SHP77 treated with DMSO at 0.1 percent for 48 hours (cell line): ENCODE data around the gene TMEM88.

Experiments
- DNase-seq: peaks from one replicate; lab custom pipeline; 2025; lab: John Stamatoyannopoulos, UW

TMEM88 gene

DNA sequence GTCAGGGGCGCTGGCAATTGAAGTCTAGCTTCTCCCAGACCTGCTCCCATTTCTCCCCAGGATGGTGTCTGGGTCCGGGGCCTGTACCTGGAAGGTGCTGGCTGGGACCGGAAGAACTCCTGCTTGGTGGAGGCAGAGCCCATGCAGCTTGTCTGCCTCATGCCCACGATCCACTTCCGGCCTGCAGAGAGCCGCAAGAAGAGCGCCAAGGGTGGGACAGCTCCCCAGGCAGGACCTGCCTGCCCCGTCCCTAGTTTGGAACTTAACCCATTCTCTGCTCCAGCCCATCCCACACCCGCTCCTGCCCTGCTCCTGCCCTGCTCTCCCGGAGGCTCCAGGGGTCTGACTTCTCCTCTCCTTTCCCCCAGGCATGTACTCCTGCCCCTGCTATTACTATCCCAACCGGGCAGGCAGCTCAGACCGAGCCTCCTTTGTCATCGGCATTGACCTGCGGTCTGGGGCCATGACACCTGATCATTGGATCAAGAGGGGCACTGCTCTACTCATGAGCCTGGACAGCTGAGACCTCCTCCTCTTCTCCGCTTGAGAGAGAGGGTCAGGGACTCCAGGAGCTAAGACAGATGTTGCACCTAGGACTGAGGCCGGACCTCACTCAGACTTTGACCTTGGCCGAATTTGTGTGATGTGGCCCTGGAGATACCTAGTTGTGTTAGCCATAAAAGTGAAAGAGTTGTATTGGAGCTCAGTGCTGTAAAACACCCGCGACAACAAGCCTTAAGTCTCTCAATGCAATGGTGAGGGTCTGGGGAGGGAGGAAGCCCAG, 21.7 kb upstream of the TMEM88 start:
- DNase-seq: no peak

DNA sequence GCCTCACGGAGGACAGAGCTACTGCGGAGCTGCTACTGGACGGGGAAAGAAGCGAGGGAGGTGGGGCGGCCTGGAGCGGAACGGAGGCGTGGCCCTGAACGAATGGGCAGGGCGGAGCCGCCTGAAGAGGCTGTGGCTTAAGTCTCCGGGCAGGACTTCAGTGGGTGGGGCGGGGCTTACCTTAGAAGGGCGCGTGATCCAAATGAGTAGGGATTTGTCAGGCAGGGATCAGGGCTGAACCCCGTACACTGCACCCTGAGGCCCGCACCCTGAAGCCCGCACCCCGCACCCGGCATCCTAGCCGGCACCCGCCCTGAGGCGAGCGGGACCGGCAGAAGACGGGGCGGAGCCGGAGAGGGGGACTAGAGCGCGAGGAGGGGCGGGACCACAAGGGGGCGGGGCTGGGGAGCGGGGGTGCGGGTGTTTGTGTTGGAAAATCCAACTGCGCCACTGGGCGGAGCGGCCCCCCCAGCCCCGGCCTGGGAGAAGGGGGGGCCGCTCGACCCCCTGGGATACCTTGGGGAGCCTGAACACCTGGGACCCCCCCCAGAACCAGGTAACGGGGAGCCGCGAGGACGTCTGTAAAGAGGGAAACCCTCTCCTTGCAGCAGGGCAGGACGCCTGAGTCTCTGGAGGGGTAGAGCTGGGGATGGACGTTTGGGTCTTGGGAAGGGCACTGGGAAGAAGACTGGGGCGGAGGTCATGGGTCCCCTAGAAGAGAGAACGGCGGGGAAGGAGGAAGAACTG, 20.9 kb upstream of the TMEM88 start, which contains the start of gene KDM6B:
Gene KDM6B, plus strand, starts transcription at position 423 of the 747 bp plus-strand sequence. CDS start 11,338 bp downstream, outside the sequence.
- peak; percentile 77 for DNase-seq

DNA sequence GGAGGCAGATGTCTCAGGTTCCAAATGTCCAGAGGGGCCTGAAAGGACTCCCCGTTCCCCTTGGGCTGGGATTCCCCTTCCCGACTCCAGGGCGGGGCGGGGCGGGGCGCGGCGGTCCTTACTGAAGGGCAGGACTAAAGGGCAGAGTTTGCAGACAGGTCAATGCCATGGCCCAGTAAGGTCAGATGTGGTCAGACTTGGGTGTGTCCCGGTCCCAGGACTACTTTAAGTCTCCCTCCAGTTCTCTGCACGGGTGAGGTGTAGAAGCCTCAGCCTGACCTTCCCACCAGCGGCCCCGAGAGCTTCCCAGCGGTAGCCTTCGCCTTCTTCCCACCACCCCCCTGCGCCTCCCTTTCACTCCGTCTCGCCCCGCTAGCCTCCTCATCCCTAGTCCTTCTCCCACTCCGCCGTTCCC, 20.3 kb upstream of the TMEM88 start:
- no peak for DNase-seq

DNA sequence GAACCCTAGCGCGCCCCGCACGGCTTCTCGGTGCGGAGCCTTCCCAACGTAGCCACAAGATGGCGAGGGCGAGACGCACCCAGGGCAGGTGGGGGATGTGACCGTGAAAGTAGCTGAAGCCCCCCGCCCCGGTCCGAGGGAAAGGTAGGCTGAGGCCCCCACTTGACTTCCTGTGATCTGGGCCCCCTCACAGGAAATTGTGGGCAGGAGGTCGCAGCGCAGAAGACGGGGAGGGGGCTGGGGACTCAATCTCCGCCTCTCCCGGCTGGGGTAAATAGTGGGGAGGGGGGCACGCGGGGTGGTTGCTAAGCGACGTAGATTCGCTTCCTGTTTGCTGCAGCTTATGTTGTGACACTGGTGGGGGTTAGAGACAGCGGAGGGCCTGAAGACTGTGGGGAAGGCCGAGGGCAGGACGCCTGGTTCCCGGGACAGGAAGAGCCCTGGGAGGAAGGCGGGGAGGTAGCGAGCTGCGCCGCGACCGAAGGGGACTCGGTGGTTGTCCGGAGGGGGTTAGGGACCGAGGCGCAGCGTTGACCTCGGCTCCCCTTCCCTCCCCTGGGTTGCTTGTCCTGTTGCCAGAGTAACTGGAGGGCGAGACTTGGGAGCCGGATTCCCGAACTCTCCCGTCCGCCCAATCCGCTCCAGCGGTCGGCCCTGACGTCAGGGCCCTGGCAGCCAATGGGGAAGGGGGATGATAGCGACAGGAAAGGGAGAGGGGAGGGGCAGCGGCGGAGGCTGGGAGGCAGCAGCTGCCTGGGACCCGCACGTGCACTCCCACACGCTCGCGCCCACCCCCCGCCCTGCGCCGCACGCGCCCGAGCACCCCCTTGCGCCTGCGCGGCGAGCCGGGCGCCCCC, 19.7 kb upstream of the TMEM88 start:
- DNase-seq: peak; percentile 94

DNA sequence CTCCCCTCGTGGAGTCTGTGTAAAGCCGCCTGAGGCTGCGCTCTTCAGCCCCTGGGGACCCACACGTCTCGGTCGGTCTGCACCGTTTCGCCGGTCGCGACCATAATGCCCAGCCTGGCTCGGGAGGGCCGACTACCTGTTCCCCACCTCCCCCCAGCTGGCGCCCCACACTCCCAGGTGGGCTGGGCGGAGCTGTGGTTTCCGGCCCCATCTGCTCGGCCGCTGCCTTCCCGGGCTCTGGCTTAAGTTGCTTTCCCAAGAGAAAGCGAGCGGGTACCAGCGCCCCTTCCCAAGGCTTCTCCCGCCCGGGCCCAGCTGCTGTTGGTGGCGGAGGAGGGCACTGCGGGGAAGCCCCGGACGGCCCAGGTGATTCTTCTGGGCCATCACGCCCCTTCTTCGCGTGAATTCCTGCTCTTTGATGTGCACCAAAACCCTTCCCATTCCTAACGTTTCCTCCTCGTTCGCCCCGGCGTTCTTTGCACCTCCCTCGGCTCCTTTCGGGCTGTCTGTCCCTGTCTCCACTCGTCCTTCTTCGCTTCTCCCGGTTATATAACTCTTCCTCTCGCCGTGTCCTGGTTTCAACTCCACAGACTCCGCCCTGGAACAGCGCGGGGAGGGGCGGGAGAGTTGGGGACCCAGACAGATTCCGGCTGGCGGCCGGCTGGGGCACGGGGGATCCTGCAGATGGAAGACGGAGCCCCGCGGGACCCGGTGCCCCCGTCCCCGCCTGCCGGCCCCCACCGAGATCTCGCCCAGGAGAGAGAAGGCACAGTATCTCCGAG, 18.9 kb upstream of the TMEM88 start:
- DNase-seq: no peak

DNA sequence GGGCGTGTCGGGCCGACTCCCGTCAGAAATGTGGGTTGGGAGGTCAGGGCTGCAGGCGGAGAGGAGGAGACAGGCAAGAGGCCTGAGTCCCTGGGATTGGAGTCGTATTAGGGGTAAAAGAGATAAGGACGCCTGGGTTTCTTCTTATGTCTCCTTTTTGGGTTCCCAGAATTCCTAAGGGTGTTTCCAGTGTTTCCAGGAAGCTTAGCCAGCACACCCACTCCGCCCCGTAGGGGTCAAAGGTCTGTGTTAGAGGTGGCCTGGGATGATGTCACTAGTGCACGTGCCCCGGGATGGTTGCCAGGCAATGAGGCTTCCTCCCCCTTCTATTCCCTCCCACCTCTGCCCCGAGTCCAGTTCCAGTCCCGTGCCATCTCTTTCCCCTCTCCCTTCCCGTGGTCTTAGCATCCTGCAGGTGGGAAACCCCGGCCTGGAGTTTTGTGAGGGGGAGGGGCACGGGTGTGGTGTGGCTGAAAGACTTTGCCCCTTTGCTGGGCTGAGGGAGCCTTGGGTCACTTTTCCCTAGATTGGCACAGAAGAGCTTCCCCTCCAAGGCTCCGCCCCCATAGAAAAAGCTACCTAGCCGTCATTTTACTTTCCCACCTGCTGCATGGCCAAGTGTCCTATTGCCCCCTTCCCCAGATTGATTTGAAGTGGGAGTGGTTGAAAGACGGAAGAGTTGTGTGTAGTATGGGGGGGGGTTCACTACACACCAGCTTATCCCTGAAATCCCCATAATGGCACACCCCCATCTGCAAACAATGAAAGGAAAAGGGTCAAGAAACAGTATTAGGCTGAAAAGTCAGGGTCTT, 18.1 kb upstream of the TMEM88 start:
- DNase-seq: peak; percentile 98

DNA sequence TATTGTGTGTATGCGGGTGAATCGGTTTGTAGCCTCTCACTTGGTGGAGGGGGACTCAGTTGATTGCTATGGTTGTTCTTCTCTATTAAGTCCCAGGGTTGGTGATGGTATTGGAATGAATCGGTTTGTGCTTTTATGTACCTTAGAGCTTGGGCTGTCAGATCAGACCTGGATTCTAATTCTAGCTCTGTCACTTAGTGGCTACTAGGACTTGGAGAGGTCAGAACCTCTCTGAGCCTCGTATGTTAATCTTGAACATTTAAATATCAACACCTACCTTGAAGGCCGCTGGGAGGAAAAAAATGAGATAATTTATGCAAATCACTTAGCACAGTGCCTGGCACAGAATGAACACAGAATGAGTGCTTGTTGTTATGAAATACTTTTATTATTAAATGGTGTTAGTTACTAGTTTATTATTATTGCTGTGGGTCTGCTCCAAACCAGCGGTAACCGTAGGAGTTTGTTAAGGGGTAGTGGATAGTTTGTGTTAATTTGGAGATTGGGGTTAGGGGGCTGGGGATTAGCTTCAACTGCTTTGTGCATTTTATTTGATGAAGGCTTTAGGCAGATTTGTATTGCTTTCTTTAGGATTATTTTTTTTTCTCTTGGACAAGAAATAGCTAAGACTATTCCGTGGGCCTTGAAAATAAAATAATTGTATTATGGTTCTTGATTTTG, 17.3 kb upstream of the TMEM88 start:
- peak; percentile 63 for DNase-seq

DNA sequence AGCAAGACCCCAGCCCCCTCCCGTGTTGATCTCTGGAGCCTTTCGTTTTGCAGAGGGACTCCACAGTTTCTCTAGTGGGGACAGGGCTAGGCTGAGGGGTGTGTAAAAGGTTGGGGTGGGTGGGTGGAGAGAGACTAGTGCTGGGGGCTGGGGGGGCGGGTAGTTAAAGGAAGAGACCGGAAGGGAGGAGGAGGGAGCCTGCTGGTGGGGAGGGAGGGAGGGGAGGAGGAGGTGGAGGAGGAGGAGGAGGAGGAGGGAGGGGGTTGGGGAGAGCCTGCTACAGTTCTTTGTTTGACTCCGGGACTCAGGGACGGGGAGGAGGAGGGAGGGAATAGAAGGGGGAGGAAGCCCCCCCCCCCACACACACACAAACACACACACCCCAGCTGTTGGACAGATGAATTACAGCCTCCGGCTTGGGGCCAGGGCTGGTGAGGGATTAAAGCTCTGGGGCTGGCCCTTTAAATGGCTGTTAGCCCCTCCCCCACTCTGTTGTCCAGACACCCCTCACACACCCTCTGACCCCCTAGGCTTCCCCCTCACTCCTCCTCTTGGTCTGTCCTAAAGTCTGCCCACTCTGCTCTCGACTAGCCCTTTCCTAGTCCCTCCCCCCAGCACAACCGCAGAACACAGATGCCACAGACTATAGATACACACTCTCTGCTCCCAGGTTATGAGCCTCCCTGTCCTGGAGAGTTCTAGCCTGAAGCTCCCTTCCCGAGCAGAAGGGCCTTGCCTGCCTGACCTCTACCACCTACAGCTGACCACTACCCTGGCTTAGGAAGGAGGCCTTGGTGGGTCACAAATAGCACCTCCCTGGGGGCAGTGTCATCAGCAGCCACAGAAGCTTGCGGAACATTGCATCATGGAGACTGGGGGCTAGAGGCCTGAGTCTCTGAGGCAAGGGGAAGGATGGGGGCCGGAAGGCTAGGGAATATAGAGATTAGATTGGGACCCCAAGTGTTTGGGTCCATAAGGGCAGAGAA, 16.5 kb upstream of the TMEM88 start:
- DNase-seq: peak; percentile 40

DNA sequence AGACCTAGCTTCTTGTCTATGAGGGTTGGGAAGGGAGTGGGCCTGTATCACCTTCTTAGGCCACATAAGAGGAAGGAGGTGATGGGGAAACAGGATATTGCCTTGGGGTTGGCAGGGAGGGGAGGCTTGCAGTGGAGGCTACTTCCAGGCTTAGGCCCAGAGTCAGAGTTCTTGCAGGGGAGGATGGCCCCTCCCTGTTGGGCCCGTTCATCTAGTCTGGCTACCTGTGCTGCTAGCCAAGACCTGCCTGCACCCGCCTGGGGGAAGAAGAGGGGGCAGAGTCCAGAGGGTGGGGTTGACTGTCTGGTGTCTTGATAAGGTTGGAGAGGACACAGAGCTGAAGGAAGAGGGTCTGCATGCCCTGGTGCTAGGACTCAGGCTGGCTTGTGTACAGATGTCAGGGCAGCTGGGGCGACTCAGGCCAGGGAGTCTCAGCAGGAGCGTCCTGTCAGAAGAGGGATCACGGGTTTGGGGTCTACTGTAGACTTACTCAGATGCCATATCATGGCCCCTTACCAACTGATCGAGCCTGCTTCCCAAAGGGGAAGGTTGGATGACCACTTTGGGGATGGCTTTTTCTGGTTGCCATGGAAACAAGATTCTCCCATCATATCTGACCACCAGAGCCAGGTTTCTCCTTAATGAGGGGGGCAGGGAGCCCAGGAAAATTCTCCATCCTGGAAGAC, 15.5 kb upstream of the TMEM88 start:
- DNase-seq: no peak

DNA sequence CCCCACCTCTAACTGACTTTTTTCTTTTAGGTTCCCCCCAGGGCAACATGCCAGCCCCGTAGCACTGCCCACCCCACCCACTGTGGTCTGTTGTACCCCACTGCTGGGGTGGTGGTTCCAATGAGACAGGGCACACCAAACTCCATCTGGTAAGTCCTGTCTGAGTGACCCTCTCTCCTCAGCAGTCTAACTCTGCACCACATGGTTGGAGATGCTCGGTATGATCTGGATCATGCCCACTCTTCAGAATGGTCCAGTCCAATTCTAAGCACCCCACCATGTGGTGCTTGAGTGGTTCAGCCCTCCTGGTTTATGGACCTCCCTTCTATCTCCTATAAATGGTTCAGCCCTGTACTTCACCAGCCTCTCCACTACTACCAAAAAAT, 15.0 kb upstream of the TMEM88 start:
- DNase-seq: no peak

DNA sequence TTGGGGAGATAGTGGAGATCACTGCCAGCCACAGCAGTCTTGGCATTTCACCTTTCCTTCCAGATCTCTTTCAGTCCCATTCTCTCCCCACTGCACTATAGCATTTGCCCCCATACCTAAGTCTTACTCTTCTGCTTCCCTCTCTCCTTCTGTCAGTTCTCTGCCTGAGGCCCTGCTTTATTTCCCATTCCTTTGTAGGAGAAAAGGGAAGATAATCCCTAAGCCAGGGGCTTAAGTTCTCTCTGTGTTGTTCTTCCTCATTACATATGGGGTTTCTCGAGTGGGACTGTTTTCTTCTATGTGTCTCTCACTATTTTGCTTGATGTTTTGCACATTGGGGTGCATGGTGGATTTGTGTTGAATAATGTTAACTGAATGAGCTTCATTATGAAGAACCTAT, 14.4 kb upstream of the TMEM88 start:
- no peak for DNase-seq

DNA sequence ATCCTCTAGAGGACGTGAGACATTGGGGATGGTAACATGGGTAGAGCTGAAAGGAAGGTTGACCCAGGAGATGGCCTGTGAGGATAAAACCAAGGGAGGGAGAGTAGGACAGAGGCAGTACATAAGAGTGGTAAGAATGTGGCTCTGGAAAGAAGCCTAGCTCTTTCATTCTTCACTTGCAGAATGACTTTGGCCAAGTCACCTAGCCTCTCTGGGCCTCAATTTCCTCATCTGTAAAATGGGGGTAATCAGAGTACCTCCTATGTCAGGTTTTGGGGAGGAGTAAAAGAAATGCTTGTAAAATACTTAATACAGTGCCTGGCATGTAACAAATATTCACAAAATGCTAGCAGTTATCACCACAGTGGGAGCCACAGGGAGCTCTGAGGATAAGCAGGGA, 14.0 kb upstream of the TMEM88 start:
- no peak for DNase-seq

DNA sequence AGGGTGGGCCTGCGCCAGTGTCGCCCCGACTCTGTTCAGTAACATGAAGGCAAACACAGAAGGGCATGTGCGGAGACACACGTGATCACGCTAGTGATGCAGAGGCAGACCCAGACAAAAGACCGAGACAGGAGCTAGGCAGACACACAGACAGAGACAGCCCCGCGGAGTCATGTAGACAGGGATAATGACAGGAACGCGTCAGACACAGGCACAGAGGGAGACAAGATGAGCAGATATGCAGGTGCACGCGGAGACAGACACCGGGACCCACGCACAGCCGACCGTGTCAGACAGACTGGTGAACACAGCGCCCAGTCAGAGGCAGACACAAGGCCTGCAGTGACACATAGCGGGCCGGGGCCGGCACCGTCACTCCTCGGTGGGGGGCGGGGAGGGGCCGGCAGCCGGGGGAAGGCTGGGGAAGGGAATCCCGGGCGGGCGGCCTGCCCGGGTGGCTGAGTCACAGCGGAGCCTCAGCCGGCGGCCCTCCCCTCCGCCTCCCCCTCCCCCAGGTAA, 13.4 kb upstream of the TMEM88 start:
- peak; percentile 65 for DNase-seq

DNA sequence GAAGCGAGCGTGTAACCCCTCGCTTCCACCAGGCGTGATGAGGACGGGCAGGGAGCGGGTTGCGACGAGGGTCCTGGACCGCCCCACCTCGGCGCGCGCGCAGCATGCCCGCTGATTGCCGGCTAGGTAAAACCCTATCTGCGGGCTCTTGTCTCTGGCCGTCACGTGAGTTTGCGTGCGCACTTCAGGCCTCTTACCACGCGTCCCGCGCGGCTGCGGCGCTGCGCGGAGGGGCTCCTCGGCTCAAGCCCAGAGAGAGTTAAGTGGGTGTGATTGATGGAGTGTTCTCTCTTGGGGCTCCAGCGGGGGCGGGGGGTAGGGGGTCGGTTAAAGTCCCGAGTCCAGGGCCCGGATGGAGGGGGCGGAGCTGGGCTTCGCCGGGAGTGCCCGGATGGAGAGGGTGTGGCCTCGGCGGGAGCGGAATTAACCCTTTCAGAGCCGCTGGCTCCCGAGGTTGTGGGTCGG, 12.9 kb upstream of the TMEM88 start:
- peak; percentile 91 for DNase-seq

DNA sequence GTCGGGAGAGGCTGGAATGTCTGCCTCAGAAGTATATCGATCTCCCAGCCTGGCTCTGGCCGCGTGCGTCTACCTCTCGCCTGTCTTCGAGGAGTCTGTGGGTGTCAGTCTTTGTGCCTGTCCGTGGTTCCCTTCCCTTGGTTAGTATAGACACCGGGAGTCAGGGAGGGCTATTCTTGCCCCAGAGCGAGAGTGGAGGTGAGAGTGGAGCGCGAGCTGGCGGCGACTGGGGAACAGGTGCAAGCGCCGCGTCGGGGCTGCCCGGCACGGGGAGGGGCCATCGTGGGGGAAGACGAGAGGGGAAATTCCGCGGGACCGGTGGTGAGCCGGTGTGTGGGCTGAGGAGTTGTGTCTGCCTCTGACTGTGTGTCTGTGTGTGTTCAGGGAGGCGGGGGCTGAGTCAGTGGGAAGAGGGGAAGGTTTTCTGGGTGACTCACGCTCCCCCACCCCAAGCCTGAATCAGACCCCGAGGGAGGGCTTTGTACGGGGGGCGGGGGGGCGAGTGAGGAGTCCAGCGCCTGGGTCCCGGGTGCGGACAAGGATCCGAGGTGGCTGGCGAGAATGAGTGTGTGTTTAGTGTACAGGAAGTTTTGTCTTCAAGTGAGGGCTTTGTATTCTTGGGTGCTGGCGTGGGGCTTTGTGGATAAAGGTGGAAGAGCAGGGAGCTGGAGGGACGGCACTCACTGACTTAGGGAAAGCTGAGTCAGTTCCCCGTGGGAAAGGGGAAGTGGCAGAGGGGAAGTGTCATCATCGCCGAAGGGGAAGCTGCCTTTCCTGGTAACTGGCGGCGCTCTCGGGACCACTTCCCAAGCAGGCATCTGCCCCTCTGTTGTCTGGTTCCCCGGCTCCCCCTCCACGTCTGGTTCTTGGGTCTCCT, 12.2 kb upstream of the TMEM88 start:
- DNase-seq: no peak

DNA sequence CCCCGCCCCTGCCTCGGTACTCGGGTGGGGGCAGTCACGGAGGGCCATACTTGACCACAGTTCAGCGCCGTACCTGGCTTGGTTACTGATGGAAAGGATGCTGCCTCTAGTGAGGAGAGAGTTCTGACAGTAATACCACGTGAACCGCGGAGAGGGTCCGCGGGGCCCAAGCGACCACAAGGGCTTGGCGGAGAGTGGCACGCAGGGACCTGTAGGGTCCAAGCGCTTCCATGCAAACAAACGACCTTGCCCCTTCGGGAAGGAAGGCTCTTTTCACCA, 11.7 kb upstream of the TMEM88 start:
- no peak for DNase-seq
